NCI-H2107 treated with DMSO at 0.1 percent for 48 hours (cell line): ENCODE results near the gene UGT2B17.
"Not testable (repeated sequence)": the region's sequence is repeated elsewhere in the genome, so short reads cannot be mapped to it uniquely, and the experiment has no call there.

Experiments
- DNase-seq: peaks from one replicate; lab custom pipeline; 2025; ENCODE audit not compliant: unreplicated experiment; lab: John Stamatoyannopoulos, UW

UGT2B17 gene

DNA sequence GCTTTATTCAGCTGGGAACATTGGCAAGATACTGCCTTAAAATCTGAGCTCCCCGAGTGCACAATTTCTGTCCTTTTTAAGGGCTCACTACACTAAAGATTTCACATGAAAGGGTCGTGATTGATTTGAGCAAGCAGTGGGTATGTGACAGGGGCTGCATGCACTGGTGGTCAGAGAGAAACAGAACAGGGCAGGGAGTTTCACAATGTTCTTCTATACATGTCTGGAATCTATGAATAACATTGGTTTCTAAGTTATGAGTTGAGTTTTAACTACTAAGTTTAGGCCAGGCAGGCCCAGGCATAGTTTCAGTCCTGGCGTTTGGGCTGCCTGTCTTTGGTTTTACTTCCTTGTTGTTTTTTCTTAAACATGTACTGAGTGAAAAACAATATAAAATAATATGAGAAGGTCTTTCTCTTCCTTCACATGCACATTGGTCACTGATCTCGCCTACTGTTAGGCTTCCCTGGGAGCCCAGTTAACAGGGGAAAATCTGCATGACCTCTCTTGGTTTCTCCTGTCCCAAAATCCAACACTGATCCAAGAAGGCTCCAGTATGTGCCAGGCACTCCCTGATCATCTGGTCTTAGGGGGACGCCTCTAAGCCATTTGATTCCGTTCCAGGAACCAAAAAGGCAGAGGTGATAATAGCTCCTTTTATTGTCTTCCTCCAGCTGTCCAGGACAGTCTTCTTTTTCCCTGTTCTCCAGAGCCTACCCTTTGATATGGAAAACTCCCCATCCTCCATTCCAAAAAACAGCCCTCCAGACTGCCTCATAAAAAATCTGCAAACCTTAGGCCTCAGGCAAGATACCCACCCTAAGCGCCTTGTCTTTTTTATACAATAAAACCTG lies at the start of gene UGT2B17:
Gene UGT2B17, minus strand, starts transcription at position 51 of the 854 bp plus-strand sequence. CDS start 7,838 bp downstream, outside the sequence.
- no peak for DNase-seq

DNA sequence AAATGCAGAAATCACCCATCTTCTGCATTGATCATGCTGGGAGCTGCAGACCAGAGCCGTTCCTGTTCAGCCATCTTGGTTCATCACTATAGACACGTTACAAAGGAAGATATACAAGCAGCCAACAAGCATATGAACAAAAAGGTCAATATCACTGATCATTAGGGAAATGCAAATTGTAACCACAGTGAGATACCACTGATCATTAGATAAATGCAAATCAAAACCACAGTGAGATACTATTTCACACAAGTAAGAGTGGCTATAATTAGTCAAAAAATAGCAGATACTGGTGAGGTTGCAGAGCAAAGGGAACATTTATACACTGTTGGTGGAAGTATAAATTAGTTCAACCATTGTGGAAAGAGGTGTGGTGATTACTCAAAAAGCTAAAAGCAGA lies 46.6 kb upstream of the UGT2B17 start:
- DNase-seq = not testable (repeated sequence)

DNA sequence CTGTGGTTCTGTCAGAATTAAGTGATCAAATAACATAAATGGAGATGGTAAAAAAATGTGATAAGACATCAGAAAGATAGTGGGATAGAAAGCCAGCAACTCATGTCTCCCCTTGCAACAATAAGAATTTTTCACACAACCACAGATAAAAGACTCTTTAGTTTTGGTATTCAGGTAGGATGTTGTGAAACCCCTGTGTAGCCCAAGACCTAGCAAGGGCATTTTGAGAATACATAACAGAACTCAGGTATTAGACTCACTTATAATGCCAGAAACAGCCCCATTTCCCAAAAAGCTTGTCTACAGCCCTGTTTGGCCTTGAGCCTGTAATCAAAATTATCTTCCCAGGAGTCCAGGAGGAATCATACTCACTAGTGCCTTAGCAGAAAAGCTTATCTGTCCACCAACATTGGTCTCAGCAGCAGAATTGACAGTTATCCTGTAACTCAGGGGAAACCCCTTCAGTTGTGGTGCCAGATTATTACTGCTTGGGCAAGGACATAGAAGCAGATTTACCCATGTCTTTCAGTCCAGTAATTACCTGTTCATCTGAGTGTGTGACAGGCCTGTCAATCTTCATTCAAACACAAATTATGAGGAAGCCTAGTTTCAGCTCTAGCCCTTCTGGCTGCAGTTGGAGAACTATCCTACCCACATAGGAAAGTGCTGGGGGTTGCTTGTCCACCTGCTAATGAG lies 41.0 kb upstream of the UGT2B17 start:
- DNase-seq = no peak

DNA sequence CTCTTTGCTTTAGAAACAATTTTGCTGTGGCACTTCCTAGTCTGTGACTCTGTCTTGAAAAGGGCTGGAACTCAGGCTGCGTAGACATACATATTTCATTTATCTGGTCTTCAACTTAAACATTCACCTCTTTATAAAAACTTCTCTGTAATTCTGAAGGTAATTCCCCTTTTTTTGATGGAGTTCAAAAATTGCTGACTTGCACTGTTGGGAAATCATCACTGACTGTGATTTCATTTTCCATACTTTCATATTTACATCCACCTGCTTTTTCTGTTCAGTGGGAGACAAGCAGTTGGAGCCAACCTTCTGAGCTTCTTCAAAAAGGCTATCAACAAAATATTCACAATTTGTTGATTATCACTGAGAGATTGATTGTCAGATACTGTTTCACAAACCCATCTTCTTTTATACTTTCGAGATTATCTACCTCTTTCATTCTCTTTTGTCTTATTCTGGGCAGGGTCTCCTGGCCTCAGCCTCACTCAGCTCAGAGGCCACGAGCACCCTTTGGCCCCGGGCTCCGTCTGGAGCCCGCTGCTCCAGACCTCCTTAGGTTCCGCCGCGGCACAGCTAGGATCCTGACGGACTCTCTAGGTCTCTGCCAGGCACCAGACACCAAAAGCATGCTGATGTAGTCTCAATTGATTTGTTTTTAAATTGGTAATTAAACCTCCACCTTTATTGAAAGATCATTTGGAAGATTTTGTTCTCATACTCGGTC lies 39.7 kb upstream of the UGT2B17 start:
- DNase-seq = no peak

DNA sequence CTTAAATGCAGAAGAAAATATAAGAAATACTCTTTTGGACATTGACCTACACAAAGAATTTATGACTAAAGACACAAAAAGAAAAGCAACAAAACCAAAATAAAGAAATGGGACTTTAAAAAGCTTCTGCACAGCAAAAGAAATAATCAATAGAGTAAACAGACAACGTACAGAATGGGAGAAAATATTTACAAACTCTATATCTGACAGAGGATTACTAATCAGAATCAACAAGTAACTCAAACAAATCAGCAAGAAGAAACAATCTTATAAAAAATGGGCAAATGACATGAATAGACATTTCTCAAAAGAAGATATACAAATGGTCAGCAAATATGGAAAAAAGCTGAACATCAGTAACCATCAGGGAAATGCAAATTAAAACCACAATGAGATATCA lies 37.6 kb upstream of the UGT2B17 start:
- DNase-seq = no peak

DNA sequence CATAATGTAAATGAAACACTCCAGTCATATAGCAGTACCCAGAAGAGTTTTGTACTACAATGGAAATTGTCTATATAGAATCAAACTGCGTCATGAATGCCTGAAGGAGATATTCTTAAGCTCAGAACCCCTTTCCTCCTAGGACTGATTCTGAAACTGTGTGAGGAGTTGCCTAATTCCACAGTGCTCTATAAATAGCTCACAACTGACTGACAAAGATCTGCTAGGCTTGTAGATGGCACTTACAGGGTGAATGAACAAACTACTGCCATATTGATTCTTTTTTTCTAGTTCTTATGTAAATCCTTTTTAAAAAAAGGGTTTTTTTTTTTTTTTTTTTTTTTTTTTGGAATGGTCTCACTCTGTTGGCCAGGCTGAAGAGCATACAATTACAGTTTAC lies 30.1 kb upstream of the UGT2B17 start:
- DNase-seq = no peak

DNA sequence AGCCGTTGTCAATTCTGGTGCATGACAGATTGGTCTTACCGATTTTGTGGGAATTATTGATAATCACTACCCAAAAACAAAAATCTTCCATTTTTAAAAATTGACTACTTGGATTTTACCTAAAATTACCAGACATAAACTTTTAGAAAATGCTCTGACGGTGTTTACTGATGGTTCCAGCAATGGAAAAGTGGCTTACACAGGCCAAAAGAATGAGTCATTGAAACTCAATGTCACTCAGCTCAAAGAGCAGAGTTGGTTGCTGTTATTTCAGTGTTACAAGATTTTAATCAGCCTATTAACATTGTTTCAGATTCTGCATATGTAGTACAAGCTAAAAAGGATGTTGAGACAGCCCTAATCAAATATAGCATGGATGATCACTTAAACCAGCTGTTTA lies 23.0 kb upstream of the UGT2B17 start:
- DNase-seq = no peak

DNA sequence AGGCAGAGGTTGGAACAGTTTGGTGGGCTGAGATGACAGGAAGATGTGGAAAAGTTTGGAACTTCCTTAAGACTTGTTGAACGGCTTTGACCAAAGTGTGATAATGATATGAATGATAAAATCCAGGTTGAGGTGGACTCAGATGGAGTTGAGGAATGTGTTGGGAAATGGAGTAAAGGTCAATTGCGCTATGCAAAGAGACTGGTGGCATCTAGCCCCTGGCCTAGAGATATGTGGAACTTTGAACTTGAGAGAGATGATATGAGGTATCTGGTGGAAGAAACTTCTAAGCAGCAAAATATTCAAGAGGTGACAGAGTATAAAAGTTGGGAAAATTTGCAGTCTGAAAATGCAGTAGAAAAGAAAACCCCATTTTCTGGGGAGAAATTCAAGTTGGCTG lies 21.4 kb upstream of the UGT2B17 start:
- DNase-seq = no peak

DNA sequence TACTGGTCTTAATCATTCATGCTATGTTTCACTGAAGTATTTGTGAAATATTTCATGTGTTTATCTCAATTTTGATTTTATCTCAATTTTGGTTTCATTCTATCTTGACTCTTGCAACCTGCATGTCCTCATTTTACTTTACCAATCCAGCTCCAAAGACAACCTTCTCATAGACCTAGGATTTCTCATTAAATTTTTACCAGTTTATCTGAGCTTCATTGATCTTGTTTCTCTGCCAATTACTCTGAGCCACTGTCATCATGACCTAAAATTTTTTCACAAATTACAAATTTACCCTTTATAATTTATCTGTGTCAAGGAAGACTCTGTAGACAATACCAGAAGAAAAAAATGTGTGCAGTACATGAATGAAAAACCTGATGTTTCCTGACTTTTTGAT lies 18.6 kb upstream of the UGT2B17 start:
- DNase-seq = no peak

DNA sequence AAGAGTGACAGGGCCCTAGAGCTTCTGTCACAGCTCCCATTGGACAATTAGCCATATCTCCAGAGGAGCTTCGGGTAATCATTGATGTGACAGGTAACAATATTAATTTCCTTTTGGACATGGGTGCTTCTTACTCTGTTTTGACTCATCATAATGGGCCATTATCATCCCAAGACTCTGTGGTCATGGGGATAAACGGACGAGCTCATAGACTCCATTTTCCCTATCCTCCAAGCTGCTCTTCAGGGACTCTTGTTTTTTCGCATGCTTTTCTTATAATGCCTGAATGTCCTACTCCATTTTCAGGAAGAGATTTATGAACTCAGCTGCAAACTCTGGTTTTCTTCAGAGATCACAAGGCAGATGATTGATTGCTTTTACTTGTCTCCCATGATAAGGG lies 17.0 kb upstream of the UGT2B17 start:
- DNase-seq = no peak

DNA sequence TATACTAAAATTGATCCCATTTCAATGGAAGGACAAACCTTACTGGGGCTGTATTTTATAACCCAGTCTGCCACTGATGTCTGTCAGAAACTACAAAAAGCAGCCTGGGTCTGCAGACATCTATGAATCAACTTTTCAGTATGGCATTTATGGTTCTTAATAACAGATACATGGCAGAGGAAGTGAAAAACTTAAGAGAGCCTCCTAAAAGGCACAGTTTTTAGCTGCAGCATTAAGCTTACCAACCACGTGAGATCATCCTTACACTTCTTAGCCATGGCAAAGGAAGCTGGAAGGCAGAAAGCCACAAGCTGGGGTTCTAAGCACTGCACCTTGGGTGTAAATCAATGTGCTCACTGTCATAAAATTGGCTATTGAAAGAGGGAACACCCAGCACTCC lies 16.6 kb upstream of the UGT2B17 start:
- DNase-seq = no peak

DNA sequence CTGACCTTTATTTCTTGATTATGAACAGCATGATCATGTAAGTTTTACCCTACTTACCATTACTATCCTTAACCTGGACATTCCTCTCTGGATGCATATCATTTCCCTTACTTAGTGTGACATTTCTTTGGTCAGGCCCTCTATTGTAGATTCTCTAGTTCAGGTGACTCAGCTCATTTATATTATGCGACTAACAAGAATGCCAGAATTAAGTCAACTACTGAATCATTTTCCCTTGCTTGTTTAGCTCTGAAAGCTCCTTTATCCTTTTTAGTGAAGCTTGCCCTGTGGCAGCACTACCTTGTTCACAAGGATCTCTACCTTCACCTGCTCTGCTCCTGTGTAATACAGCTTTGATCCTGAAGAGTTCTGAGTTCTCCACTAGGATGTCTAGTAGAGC lies 15.1 kb upstream of the UGT2B17 start:
- DNase-seq = no peak

DNA sequence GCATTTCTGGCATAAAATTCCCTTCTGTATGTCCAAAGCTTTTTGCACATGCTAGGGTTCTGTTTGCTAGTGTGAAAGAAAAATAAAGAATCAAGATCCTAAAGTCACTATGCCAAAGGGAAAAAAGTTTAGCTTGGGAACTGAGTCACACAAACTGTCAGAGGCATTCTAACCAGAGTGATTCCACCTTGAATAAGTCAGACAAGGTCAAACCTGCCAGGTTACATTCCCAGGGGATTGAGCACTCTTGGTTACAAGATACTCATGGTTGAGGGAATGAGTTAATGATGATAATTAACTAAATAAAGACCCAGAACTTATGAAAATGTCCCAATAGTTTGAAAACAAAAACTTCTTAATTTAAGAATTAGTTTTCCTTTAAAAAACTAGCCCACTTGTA lies 13.7 kb upstream of the UGT2B17 start:
- no peak for DNase-seq

DNA sequence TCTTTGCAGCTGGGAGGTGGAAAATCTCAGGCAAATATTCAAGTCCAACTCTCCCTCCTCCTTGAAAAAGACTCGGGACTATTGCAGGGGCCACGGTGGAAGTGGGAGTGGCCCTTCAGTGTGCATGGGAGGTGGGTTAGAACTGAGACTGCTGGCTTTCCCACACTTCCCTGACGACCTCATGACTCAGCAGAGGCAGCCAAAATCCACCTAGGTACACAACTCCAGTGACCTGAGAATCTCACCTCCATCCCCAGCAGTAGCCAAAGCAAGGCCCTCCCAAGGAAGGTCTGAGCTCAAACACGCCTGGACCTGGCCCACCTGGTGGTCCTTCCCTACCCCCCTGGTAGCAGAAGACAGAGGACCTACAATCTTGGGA lies 6.2 kb upstream of the UGT2B17 start:
- no peak for DNase-seq

DNA sequence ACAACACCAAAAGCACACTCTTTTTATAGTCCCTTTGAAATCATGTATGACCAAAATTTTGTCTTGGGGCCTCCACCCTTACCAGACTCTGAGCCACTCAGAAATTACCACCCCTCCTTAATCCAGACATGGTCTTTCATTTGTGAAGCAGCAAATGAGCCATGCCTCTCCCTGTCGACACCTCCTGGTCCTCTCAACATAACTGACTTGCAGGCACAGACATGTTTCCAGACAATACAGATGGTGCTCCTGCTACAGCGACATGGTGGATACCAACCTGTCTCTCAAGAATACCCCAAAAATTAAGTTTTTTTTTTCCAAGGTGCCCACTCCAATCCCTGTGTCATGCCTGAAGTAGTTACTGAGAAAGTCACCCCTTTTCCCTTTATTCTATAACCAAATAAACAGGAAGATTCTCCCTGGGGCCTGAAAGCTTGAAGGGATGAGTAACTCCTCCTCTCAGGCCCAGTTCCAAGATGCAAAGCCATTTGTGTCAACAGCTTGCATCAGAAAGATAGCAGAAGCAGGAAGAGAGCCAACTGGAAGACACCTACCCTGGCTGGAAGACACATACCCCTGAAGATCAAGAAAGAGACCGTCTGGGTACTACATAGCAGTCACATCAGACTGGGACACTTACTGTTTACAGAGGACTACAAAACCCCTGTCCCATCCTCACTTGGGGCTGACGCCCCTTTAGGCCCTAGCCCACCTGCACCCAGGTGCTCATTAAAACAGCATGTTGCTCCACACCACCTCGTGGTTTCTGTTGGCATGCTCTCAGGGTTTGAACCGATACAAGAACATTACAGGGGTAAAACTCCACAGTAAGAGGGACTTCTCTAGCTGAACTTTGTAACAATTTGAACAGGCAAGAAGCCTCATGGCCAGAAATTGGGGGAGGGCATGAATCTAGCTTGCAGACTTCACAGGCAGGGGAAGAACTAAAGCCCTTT lies 5.5 kb upstream of the UGT2B17 start:
- no peak for DNase-seq

DNA sequence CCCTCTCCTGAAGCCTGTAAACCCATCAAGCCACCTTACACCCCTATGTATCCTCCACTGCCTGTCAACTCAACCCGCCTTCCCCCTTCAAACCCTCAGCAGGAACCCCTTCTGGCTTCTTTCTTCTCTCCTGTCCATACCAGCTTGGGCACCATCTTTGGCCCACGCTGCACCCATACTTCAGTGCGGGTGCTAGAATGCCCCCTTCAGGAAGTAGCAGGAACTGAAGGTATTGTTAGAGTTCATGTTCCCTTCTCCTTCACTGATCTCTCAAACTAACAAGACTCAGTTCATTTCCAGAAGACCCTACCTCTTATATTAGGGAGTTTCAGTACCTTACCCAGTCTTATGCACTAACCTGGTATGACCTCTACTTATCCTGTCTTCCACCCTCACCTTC lies 1.5 kb upstream of the UGT2B17 start:
- no peak for DNase-seq

DNA sequence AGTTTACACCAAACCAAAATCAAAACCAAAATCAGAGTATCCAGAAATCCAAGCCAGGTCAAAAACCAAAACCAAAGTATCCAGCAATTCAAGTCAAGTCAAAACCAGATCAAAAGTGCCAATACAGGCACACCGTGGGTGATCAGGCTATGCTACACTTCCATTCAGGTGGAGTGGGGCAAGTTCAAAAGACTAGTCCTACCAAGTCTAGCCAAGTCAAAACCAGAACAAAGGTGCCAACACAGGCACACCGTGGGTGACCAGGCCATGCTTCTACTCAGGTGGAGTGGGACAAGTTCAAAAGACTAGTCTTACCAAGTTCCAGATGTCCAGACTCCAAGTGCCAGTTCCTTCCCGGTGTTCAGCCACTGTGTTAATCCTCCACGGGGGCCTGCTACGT lies 486 bp downstream of the UGT2B17 start:
- DNase-seq = not testable (repeated sequence)

DNA sequence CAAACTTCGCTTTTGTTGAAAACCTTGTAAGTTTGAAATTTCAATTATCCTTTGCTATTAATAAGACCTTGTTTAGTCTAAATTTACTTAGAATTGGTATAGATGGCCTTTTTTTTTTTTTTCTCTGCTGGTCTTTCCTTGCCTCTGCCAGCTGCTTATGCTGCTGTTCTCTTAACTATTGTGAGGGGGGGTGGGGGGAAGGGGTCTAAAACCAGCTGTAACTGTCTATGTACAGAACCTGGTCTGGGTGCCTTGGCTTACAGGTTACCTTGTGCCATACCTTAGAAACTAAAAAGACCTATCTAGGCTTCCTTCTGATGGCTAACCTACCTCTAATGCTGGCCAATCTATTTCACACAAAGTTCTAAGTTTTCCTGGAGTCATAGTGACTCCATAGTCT lies 1.0 kb downstream of the UGT2B17 start:
- DNase-seq = no peak

DNA sequence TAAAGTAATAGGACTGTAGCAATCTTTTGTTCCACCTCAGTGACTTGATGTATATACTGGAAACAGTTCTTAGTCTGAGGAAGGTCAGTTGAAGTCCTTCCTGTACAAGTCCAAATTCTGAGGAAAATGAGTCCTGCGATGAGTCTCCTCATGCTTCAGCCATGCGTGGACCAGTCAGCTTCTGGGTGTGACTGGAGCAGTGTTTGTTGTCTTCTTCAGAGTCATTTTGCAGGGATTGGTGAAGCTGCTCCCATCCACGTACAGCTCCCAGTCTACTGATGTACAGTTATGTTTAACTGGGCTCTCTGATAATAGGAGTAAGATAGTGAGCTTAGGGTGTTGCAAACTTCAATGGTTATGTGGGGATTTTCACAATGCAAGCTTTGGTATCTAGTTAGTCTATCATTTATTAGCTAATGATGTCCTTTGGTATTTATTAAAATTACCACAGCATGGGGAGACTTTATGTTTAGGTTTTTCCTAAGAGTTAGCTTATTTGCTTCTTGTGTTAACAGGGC lies 3.4 kb downstream of the UGT2B17 start:
- DNase-seq = no peak

DNA sequence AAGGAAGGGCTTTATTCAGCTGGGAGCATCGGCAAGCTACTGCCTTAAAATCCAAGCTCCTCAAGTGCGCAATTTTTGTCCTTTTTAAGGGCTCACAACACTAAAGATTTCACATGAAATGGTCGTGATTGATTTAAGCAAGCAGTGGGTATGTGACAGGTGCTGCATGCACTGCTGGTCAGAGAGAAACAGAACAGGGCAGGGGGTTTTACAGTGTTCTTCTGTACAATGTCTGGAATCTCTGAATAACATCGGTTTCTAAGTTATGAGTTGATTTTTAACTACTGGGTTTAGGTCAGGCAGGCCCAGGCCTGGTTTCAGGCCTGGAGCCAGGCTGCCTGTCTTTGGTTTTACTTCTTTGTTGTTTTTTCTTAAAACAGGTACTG lies 6.0 kb downstream of the UGT2B17 start:
- no peak for DNase-seq
